A549 (cell line): ENCODE data around the gene SUGCT. TPM values are rescaled to one million over a fixed set of nuclear protein-coding genes. Genes with fewer than 3 reads are reported as not detected.

ENCODE experiments used
- ATAC-seq, 2 experiments: fragments of 200-7000 bp in 1 of 2; fragments of >200 bp in 1 of 2; cut with Nextera tagmentation in 1 of 2; cut with Tn5 transposase in 1 of 2; 3 replicates each; pipeline versions ENCODE4 v1.8.0 to v1.9.1; 2018 to 2020; ENCODE audit warnings: mild to moderate bottlenecking in 1 of 2, moderate library complexity in 1 of 2
- CTCF ChIA-PET: fragments of 300-600 bp; sonication (Branson Sonifier 250); formaldehyde crosslinking; extraction: SDS; loops from one replicate; lab custom pipeline; 2021; ENCODE audit warnings: antibody characterized with exemption, inconsistent platforms; lab: Yijun Ruan, JAX
- POLR2A ChIA-PET: fragments of 350-600 bp; formaldehyde crosslinking; extraction: SDS; loops from one replicate; lab custom pipeline; 2021; ENCODE audit warnings: antibody characterized with exemption, inconsistent platforms; lab: Yijun Ruan, JAX
- DNase-seq, 2 experiments: peaks; one replicate each; pipeline versions ENCODE4 v3.0.0 to v3.0.0-alpha.2; 2011 to 2016; ENCODE audit warnings: low read depth in 1 of 2, low spot score in 1 of 2
- FAIRE-seq: peaks from 2 replicates; lab custom pipeline; 2011; peaks lifted over from hg19 to GRCh38; lab: Jason Lieb, UNC
- H3K27ac ChIP-seq, 2 experiments: fragments of >200 bp; sonication (Bioruptor Twin); formaldehyde crosslinking; 3 replicates each; pipeline ENCODE4 v1.5.1; 2016 to 2017
- H3K4me1 ChIP-seq: fragments of >200 bp; sonication (Bioruptor Twin); formaldehyde crosslinking; 3 replicates; pipeline ENCODE4 v1.6.1; 2016
- H3K4me2 ChIP-seq: fragments of >200 bp; sonication (Bioruptor Twin); formaldehyde crosslinking; 3 replicates; pipeline ENCODE4 v1.6.1; 2016
- H3K4me3 ChIP-seq: fragments of >200 bp; sonication (Bioruptor Twin); formaldehyde crosslinking; 3 replicates; pipeline ENCODE4 v1.5.1; 2016
- H3K9me3 ChIP-seq: fragments of >200 bp; sonication (Bioruptor Twin); formaldehyde crosslinking; 3 replicates; pipeline ENCODE4 v1.6.1; 2016
- ATOH8 ChIP-seq: fragments of 250-450 bp; sonication (Bioruptor Pico); IDR thresholded peaks from 2 replicates; pipeline ENCODE4 v1.5.0; 2020; ENCODE audit warnings: low read depth, mild to moderate bottlenecking, moderate library complexity
- BCL3 ChIP-seq: fragments of >200 bp; sonication (Bioruptor Twin); formaldehyde crosslinking; IDR thresholded peaks from 3 replicates; pipeline ENCODE4 v1.6.1; 2016
- BHLHE40 ChIP-seq: IDR thresholded peaks from 2 replicates; pipeline ENCODE4 v1.6.1; 2012; ENCODE audit warnings: low read depth, low read length, inconsistent platforms
- CBX8 ChIP-seq: fragments of 200-600 bp; sonication (generic); IDR thresholded peaks from 2 replicates; pipeline ENCODE4 v1.6.1; 2016
- FOSB ChIP-seq: fragments of 250-450 bp; sonication (Bioruptor Pico); IDR thresholded peaks from 2 replicates; pipeline ENCODE4 v1.5.0; 2020; ENCODE audit warnings: mild to moderate bottlenecking, moderate library complexity
- GATA3 ChIP-seq: IDR thresholded peaks from 2 replicates; pipeline ENCODE4 v1.6.1; 2012; ENCODE audit warnings: borderline replicate concordance
- HDAC2 ChIP-seq: fragments of 200-600 bp; sonication (generic); IDR thresholded peaks from 2 replicates; pipeline ENCODE4 v1.6.1; 2016
- HOXB13 ChIP-seq: fragments of 250-450 bp; sonication (Bioruptor Pico); IDR thresholded peaks from 2 replicates; pipeline ENCODE4 v1.5.0; 2020; ENCODE audit warnings: low read depth, mild to moderate bottlenecking, moderate library complexity
- JUNB ChIP-seq: fragments of >200 bp; sonication (Bioruptor Twin); formaldehyde crosslinking; IDR thresholded peaks from 2 replicates; pipeline ENCODE4 v1.6.1; 2016
- MYC ChIP-seq: IDR thresholded peaks from 2 replicates; pipeline ENCODE4 v1.6.1; 2012; ENCODE audit warnings: mild to moderate bottlenecking, inconsistent platforms, low read length, improper control_type of control experiment, borderline replicate concordance
- NR3C1 ChIP-seq: fragments of >200 bp; sonication (Bioruptor Twin); formaldehyde crosslinking; IDR thresholded peaks from 3 replicates; pipeline ENCODE4 v1.6.1; 2017
- POLR2A ChIP-seq: IDR thresholded peaks from 2 replicates; pipeline ENCODE4 v1.6.1; 2012; ENCODE audit warnings: mild to moderate bottlenecking, low read length
- RFX5 ChIP-seq: fragments of 450-650 bp; IDR thresholded peaks from 2 replicates; pipeline ENCODE4 v1.7.1; 2014; ENCODE audit warnings: antibody characterized with exemption, mild to moderate bottlenecking, moderate library complexity
- RNF2 ChIP-seq: fragments of 200-600 bp; sonication (generic); IDR thresholded peaks from 2 replicates; pipeline ENCODE4 v1.6.1; 2016; ENCODE audit warnings: low read depth, mild to moderate bottlenecking, antibody characterized with exemption, moderate library complexity, borderline replicate concordance
- TP53 ChIP-seq: fragments of 250-450 bp; sonication (Bioruptor Pico); IDR thresholded peaks from 2 replicates; pipeline ENCODE4 v1.5.0; 2021; ENCODE audit warnings: mild to moderate bottlenecking, moderate library complexity
- USF2 ChIP-seq: fragments of 450-650 bp; IDR thresholded peaks from 2 replicates; pipeline ENCODE4 v1.6.1; 2014; ENCODE audit warnings: antibody characterized with exemption
- WGBS: methylation state at CpG from one replicate; pipeline ENCODE4 v1.1.6; 2017; ENCODE audit errors: missing lambda C conversion rate; 5-methylcytosine and 5-hydroxymethylcytosine counted together
- polyA plus RNA-seq, 4 experiments: library from polyadenylated mRNA; depleted of rRNA in 3 of 4; stranded (reverse); fragments of >200 nt; fragmentation: RNase III in 1 of 4; extraction: RNeasy Plus Mini Kit Qiagen cat#74134 plus additional on column Dnase treatment in 1 of 4; gene quantifications; 2 replicates in 3 of 4; 3 replicates in 1 of 4; pipeline ENCODE4 v1.2.3, GENCODE V29; 2011 to 2017
- TF ChIP-seq, protein P1 (sequence below): IDR thresholded peaks from 2 replicates; pipeline ENCODE4 v1.6.1; 2012
- TF ChIP-seq, protein P2 (sequence below): fragments of 150-350 bp; IDR thresholded peaks from 2 replicates; pipeline ENCODE4 v1.6.1; 2014; ENCODE audit warnings: low read depth, mild to moderate bottlenecking, low read length
- TF ChIP-seq, protein P3 (sequence below): fragments of 250-450 bp; sonication (Bioruptor Pico); IDR thresholded peaks from 2 replicates; pipeline ENCODE4 v1.5.0; 2021; ENCODE audit warnings: mild to moderate bottlenecking, moderate library complexity, borderline replicate concordance

SUGCT gene
- polyA plus RNA-seq, 2 of the 4 experiments (the other 2 are of a cell fraction), result 1.4 to 1.6 TPM

DNA sequence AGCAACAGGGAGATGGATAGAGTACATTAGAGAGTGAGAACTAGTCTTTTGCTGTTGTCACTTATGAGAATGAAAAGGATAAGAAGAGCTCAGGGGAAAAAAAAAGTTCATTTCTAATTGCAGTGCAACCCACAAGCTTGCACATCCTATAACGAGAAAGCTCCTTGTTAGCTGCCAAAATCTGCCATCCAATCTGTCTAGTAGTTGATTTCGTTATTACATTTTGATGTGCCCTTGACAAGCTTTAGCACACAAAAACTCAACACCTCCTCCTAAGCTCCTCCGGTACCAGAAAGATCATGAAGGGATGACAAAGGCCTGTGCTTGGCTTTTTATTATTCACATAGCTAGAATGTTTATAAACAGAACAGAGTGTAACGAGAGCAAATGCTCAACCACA is 519.4 kb downstream of the SUGCT start (continued):
- TF ChIP-seq BCL3 (no peak), NR3C1 (no peak), FOSB (CRISPR knock-in tag) (no peak), MYC (no peak), RFX5 (no peak), JUNB (no peak), GATA3 (no peak), HDAC2 (no peak)
- TF ChIP-seq, all 56 proteins: peak for 0

DNA sequence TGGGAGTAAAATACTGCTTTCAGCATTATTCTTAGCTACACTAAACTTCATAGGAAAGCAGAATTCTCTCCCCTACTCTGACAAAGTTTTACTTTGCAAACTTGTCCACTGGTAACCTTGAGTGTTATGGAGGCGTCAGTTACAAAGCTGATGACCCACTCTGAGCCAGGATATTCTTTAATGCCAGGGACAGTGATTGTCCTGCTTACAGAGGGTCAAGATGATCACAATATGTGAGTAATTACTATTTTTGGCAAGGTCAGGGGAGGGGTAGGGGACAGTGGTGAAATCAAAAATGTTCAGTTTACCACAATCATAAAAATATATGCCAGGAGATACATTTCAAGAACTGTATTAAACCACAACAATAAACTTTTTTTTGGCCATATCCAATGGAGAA is 520.6 kb downstream of the SUGCT start:
- H3K9me3 ChIP-seq, result no peaks in the 10 kb centered on the region; the same call in 2 of the 3 replicates
- no peak overlapping the region for H3K4me3 ChIP-seq
- no peaks in the 10 kb centered on the region for H3K4me1 ChIP-seq
- no peak overlapping the region for H3K27ac ChIP-seq
- FAIRE-seq (no peak), DNase-seq (no peak), ATAC-seq (no peak)
- no peak for TF ChIP-seq HOXB13
- no peak for TF ChIP-seq TP53 (CRISPR knock-in tag)
- TF ChIP-seq POLR2A, result no peak
- ChIA-PET POLR2A (no interaction called here), CTCF (interaction anchor here (0.7 kb wide), 1 partner anchor 807 kb away, joined by 3 read pairs; no protein-coding TSS in a partner anchor)
- WGBS, result 11% methylated on average over 1 of the region's 1 CpG
- H3K4me2 ChIP-seq, result no peak overlapping the region

- ChIA-PET CTCF (no interaction called here), POLR2A (no interaction called here)
- H3K27ac ChIP-seq, result no peak overlapping the region
- no peak overlapping the region for H3K4me3 ChIP-seq
- no peak overlapping the region for H3K4me2 ChIP-seq
- no peaks in the 10 kb centered on the region for H3K4me1 ChIP-seq
- DNase-seq (no peak), ATAC-seq (no peak), FAIRE-seq (no peak)
- WGBS, result 10% methylated on average over 2 of the region's 2 CpGs
- TF ChIP-seq HOXB13 (no peak), NR3C1 (no peak), CBX8 (no peak), BHLHE40 (no peak), ATOH8 (no peak), HDAC2 (no peak), USF2 (no peak), RNF2 (no peak)
- TF ChIP-seq, protein P1, sequence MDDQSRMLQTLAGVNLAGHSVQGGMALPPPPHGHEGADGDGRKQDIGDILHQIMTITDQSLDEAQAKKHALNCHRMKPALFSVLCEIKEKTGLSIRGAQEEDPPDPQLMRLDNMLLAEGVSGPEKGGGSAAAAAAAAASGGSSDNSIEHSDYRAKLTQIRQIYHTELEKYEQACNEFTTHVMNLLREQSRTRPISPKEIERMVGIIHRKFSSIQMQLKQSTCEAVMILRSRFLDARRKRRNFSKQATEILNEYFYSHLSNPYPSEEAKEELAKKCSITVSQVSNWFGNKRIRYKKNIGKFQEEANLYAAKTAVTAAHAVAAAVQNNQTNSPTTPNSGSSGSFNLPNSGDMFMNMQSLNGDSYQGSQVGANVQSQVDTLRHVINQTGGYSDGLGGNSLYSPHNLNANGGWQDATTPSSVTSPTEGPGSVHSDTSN, result no peak
- TF ChIP-seq, protein P2, sequence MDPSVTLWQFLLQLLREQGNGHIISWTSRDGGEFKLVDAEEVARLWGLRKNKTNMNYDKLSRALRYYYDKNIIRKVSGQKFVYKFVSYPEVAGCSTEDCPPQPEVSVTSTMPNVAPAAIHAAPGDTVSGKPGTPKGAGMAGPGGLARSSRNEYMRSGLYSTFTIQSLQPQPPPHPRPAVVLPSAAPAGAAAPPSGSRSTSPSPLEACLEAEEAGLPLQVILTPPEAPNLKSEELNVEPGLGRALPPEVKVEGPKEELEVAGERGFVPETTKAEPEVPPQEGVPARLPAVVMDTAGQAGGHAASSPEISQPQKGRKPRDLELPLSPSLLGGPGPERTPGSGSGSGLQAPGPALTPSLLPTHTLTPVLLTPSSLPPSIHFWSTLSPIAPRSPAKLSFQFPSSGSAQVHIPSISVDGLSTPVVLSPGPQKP, result no peak
- TF ChIP-seq, protein P3, sequence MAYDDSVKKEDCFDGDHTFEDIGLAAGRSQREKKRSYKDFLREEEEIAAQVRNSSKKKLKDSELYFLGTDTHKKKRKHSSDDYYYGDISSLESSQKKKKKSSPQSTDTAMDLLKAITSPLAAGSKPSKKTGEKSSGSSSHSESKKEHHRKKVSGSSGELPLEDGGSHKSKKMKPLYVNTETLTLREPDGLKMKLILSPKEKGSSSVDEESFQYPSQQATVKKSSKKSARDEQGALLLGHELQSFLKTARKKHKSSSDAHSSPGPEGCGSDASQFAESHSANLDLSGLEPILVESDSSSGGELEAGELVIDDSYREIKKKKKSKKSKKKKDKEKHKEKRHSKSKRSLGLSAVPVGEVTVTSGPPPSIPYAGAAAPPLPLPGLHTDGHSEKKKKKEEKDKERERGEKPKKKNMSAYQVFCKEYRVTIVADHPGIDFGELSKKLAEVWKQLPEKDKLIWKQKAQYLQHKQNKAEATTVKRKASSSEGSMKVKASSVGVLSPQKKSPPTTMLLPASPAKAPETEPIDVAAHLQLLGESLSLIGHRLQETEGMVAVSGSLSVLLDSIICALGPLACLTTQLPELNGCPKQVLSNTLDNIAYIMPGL (CRISPR knock-in tag), result no peak
- no peaks in the 10 kb centered on the region for H3K9me3 ChIP-seq
These were observed 521.5 kb downstream of the SUGCT start for GRCh38 chr7:40656349-40656748.
